DMS79 treated with DMSO at 0.1 percent for 48 hours (cell line): ENCODE results near the gene PEMT.
"Not testable (repeated sequence)": the region's sequence is repeated elsewhere in the genome, so short reads cannot be mapped to it uniquely, and the experiment has no call there.

Source experiments
- DNase-seq: peaks from one replicate; lab custom pipeline; 2025; lab: John Stamatoyannopoulos, UW

PEMT gene

DNA sequence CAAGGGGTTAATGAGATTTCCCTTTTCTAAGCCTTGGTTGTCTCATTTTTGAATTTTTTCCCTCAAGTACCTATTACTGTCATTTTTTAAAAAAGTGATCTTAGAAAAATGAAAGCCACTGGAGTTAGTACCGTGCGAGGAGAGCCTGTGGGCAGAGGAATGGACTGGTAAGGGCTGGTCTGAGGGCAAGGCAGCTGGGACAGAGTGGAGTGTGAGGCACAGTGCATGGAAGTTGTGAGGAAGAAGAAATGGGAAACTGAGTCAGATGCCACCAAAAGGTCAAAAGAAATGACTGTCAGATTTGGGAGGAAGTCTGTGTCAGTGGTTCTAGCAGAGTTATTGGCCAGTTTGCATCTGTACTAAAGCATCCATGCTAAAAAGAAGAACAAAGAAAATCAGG, 103.5 kb downstream of the PEMT start:
- DNase-seq: no peak

DNA sequence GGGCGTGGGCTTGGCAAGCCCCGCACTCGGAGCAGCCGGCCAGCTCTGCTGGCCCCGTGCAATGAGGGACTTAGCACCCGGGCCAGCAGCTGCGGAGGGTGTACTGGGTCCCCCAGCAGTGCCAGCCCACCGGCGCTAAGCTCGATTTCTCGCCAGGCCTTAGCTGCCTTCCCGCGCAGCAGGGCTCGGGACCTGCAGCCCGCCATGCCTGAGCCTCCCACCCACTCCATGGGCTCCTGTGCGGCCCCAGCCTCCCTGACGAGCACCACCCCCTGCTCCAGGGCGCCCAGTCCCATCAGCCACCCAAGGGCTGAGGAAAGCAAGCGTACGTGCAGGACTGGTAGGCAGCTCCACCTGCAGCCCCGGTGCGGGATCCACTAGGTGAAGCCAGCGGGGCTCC, 105.1 kb downstream of the PEMT start:
- not testable (repeated sequence) for DNase-seq

DNA sequence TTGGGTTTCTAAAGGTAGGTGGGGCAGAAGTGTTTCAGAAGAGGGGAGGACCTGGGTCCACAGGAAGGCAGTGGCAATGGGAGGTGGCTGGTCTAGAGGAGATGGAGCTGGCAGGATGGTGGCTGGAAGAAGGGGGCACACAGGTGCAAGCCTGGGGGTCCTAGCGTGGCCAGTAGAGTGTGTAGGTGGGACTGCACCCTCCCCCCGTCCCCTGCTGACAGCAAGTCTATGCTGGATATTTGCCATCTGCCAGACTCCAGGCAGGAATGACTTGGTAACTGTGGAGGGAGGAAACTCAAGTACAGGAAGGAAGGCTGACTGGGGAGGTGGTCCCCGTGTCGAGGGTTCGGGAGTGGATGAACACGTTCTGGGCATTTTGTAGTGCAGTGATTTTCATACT, 106.1 kb downstream of the PEMT start:
- DNase-seq: no peak

DNA sequence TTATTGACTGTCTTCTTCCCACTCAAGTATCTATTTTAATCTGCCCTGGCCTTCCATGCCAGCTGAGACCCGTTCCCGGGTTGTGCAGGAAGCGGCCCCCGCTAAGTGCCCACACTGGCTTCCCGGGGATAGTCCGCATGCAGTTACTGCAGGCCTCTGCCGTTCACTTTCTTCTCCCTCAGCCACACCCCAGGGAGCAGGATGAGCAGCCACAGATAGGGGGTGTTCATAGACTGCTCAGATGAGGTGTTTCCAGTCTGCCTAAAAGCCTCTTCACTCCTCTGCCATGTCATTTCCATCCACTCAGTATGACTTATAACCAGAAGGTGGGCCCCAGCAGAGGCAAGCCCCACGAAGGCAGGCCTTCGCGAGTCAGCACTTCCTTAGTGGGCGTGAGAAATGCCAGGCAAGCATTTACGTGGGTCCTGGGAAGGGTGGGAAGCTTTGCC, 107.0 kb downstream of the PEMT start:
- no peak for DNase-seq

DNA sequence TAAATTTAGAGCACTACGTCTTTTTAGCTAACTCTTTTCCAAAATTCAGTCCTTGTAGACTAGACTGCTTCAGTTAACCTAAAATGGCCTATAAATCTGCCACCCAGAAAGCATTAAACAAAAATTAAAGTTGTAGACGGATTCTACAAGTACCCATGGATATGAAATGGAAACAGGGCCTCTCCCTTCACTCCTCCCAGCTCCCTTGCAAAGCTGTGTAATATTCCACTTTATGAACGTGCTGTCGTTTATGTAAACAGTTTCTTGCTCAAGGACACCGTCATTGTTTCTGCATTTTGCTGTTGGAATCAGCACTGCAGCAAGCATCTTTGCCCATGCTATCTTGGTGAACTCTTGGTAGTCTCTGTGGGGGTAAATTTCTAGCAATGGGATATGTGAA, 109.6 kb downstream of the PEMT start:
- no peak for DNase-seq

DNA sequence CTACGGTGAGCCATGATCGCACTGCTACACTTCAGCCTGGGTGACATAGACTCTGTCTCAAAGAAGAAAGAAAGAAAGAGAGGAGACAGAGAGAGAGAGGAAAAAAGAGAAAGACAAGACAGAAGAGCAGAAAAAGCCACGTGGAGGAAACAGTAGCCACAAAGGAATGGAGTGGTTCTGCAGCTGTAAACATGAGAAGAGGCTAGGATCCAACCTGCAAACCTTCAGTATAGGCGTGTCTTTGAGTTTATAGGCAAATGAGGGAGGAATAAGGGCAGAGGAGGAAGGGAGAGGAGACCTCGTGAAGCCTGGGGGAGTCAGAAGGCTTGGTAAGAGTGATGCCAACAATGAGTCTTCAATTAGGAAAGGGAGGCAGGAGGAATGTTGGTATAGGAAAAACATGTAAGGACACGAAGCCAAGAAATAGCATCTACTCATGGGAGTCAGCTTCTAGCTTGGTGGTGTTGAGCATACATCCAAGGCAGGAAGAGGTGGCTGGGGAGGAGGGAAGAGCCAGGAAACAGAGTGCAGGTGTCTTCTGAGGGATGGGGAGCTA, 110.8 kb downstream of the PEMT start:
- no peak for DNase-seq

DNA sequence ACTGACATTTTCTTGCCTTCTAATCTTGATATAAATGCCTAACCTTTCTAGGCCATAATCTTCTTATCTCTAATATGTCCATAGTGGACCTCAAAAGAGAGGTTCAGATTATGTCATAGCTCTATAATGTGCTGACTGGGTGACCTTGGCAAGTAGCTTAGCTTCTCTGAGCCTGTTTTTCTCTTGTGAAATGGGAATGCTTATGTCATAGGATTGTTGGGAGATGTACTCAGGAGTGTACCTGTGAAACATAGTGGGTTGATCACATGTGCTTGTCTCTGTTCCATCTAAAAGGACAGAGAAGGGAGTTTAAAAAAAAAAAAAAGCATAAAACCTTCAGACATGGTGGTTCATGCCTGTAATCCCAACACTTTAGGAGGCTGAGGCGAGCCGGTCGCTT, 112.3 kb downstream of the PEMT start:
- no peak for DNase-seq

DNA sequence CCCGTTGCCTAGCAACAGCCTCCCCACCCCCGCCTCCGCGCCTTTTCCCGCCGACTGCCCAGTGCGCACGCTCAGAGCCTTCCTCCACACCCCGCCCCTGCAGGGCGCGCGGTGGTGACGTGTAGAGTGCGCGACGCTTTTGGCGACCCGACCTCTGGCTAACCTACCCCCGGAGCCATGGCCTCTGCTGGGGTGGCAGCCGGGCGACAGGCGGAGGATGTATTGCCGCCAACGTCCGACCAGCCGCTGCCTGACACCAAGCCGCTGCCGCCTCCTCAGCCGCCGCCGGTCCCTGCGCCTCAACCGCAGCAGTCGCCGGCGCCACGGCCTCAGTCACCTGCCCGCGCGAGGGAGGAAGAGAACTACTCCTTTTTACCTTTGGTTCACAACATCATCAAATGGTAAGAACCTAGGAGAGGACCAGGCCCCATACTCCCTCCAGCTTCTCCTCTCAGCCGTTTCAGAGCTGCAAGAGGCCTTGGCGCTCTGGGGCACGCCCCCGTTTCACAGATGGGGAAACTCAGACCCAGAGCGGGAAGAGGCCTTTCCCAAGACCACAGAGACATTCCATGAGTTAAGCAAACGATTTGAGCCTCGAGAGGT, 114.5 kb downstream of the PEMT start, which contains the start of gene MED9:
Gene MED9 (plus strand): TSS at position 136 of the 603 bp plus-strand sequence. CDS start 42 bp downstream, at position 178.
- DNase-seq: peak; percentile 65

DNA sequence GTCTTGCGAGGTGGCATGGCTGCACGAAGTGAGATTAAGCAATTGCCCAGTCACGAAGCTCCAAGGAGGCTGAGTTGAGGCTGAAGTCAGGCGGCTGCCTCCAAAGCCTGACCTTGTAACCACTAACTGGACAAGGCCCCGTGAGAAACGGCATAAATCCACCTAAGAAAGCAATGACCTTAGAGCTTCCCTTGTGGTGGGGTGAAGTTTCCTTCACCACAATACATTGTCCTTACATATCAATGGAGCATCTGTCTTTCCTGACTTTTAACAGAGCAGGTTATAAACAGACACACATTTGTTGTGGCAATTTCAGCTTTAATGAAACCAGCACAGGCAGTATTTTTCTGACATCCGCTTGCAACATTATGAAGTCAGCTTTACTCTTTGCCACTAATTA, 117.2 kb downstream of the PEMT start:
- no peak for DNase-seq

DNA sequence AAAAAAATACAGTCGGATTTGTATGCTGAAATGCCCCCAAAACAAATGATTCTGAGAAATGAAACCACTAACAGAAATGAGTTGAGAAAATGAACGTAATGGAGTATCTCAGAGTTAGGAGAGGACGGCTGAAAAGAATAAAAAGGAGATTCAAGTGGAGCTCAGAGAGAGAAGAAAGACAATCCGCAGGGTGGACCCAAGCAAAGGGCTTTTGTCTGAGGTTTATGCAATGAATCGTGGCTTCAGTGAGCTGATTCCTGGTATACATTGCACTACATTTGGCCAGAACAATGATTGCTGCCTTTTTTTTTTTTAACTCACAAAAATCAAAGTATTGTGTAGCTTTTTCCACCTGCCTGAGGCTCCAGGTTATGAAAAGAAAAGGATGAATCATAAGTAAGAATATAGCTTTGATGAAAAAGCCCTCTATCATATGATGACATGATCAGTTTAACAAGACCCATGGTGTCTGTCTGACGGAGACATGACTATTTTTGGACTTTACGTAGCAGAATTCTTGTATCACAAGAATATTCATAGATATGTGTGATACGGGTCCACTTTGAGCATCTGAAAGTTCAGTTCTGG, 119.1 kb downstream of the PEMT start:
- DNase-seq: no peak

DNA sequence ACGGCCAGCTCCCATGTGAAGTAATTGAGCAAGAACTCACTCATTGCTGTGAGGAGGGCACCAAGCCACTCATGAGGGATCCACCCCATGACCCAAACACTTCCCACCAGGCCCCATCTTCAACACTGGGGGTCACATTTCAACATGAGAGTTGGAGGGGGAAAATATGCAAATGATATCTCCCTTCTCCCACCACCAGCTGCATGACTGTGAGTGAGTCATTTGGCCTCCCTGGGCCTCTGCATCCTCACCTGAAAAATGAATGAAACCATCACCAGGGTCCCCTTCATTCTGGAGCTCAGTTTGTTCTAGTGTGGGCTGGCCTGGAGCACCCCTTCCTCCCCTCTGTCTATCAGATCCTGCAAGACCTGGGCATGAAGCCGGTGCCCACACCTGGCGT, 121.5 kb downstream of the PEMT start:
- DNase-seq: no peak

DNA sequence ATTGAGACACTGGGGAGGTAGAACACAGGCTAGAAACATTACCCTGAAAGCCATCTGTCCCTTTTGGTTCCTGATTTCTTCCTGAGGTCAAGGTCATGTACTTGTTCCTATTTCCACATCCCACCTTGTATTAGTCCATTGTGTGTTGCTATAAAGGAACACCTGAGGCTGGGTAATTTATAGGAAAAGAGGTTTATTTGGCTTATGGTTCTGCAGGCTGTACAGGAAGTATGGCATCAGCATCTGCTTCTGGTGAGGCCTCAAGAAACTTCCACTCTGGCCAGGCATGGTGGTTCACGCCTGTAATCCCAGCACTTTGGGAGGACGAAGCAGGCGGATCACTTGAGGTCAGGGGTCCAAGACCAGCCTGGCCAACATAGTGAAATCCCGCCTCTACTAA, 122.2 kb downstream of the PEMT start:
- DNase-seq: no peak

DNA sequence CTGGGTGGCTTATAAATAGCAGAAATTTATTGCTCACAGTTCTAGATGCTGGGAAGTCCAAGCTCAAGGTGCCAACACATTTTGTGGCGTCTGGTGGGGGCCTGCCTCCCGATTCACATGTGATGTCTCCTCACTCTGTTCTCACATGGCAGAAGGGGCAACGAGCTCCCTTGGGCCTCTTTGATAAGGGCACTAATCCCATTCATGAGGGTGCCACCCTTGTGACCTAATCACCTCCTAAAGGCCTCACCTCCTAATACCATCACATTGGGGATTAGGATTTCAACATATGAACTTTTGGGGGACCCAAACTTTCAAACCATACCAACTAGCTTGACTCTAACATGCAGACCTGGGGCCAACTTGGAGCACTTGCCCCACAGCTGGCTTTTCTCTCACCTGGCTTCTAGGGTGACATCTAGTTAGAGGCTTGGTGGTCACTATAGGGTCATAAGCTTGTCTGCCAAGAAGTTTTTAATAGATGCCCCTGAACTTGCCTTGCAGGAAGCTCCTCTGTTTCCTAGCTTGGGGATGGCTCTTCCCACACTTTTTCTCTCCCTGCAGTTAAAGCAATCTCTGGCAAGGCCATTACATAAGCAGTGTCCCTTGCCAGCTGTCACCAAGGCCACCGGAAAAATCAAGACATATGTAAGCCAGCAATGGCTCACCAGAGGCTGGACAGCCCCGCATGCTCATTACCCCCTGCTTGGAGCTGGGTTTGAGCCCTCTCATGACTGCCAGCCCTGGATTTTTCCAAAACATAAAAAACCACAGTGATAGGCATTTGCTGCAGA, 123.1 kb downstream of the PEMT start:
- DNase-seq: no peak

DNA sequence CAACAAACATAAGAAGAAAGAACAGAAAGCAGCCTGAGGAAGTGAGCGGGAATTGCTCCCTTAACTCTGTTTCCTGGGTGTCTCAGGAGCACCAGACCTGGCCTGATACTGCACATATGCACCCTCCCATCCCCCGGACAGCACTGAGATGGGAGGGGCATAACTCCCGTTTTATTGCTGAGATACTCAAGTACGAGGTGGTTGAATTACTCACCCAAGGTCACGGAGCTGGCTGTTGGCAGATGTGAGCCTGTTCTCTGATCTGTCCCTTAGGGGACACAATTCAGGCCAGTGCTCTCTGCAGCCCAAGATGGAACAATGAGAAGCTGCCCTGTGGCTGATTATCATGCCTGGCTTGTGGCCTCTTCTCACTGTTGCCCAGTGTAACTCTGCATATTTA, 123.8 kb downstream of the PEMT start:
- no peak for DNase-seq

DNA sequence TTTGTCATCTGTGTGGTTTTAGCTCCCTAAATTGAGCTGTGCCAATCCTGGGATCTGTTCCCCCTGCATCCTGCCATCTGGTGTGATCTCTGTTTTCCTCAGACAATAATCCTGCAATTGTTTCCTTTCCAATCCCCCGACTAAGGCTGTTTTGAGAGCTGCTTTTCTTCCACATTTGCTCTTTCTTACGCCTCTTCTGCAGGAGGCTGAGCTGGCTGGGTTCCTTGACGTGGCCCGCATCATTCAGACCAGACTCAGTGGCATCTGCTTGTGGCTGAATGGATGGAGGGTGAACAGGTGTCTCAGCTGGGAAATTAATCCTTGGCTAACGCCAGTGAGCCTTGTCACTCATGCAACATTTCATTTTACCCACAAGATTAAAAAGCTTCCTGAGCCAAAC, 124.5 kb downstream of the PEMT start:
- no peak for DNase-seq

DNA sequence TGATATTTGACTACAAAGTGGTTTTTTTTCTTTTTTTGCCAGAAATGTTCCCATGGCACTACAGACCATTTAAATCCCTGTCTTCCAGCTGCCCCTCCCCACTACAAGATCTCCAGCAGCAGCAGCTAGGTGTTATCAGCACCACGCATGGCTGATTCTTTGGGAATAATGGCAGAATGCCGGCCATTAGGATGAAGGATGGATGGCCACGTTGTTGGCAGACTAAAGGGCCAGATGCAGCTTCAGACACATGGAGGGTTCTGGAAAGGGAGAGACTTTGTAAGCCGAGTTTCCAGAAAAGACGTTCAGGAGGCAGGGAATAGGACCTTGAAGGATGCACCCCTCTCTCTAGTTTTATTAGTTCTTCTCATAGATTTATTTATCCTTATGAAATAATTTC, 125.0 kb downstream of the PEMT start:
- DNase-seq: no peak

DNA sequence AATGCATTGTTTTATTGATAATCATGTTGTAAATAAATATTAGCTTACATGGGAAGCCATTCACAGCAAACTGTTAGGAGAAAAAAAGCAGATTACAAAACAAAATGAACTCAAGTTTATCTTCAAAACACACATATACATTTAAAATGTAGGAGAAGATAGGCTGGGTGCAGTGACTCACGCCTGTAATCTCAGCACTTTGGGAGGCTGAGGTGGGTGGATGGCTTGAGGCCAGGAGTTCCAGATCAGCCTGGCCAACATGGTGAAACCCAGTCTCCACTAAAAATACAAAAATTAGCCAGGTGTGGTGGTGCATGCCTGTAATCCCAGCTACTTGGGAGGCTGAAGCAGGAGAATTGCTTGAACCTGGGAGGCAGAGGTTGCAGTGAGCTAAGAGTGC, 125.6 kb downstream of the PEMT start:
- DNase-seq: not testable (repeated sequence)

DNA sequence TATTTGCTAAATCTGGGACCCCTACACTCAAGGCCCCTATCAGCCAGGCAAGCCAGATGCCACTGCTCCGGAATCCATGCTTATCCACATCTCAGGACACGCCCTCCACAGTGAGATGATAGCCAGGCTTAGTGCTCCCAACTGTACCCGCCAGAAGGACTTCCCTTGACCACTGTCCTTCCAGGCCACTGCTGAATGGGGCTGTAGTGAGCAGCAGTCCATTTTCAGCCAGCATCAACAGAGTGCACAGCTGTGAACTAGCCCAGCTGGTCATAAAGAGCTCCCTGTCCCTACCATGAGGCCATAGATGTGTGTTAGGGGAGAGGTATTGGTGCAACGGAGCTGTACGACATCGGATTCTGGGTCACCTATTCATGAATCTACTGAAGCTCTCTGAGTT, 127.7 kb downstream of the PEMT start:
- DNase-seq: no peak

DNA sequence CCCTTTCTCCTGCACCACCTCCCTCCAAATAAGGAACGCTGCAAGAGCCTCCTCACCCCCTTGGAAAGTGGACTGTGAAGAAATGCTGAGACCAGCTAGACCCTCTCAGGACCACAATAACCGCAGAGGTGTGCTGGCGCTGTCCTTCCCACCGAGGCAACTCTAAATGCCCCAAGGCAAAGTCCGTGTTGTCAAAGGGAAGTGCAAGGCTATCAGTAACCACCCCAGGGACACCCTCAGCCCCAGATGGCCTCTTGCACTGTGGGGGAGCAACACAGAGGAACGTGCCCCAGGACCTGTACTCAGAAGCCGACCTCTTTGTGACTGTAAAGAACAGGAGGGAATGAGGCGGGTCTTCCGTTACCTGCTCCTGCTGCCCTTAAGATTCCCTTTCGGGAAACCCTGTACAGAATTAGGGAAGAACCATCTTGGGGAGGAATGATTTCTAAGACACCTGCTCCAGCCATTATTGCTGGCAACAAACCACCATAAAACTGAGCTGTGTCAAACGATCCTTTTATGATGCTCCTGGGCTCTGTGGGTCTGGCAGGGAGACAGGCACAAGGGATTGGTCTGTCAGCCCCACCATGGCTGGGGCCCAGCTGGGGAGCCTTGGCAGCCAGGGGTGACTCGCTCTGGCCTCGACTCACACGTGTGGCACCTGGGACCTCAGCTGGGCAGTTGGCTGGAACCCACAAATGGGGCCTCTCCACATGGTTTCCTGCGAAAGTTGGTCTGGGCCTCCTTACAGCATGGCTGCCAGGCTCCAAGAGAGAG, 129.3 kb downstream of the PEMT start:
- DNase-seq: no peak

DNA sequence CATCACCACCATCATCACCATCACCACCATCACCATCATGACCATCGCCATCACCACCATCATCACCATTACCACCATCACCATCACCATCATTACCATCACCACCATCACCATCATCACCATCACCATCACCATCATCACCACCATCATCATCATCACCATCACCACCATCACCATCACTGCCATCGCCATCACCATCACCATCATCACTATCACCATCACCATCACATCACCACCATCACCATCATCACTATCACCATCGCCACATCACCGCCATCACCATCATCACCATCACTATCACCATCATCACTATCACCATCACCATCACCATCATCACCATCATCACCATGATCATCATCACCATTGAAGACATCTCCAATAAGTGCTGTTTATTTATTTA, 131.5 kb downstream of the PEMT start:
- no peak for DNase-seq

DNA sequence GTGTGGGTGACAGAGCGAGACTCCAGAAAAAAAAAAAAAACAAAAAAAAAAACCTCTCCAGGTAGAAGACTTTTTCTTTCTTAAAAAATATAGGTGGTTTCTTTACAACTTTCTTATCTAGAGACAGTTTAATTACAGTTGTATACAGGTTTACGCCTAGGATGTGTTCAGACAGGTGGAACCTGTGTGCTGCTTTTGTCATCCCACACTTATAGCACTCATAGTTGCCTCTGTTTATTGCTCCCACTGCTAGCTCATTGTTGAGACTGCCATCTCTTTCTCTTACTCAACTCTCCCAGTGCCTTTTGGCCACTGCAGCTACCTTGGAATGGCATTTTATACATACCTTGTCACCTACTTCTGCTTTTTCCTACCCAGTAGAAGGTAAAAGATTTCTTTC, 133.8 kb downstream of the PEMT start:
- DNase-seq: no peak

DNA sequence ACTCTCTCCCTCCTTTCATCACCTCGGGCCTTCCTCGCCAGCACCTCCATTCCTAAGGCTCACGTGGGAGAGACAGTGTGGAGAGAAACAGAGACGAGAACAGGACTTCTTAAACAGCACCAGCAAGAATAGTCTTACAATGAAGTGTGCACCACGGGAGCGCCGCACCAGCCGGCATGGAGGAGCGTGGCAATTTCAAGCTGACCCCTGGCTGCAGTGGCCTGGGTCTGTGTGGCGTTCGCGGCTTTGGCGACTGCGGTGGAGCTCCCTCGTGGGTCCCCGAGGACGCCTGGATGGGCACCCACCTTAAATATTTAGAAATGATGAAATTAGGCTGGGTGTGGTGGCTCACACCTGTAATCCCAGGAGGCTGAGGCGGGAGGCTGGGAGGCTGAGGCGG, 135.3 kb downstream of the PEMT start:
- no peak for DNase-seq
